C4-2B (cell line): ENCODE measurements around the gene METAP1D.

Experiments used
- CTCF ChIP-seq: fragments of 450-650 bp; conservative IDR thresholded peaks from 2 replicates; pipeline ENCODE4 v1.5.1; 2017; ENCODE audit warnings: mild to moderate bottlenecking
- ZFX ChIP-seq: fragments of 450-650 bp; IDR thresholded peaks from 2 replicates; pipeline ENCODE4 v1.6.1; 2017

- TF ChIP-seq CTCF (no peak), ZFX (no peak)
Measured at GRCh38 chr2:171972329-171972982, 27.3 kb upstream of the METAP1D start.
